BJ (cell line): Measurements from ENCODE around the gene UBXN6. TPM values are rescaled to one million over a fixed set of nuclear protein-coding genes. Genes with fewer than 3 reads are reported as not detected.

Source experiments
- CTCF ChIA-PET: fragments of 350-600 bp; formaldehyde crosslinking; extraction: SDS; loops from one replicate; lab custom pipeline; 2021; ENCODE audit warnings: antibody characterized with exemption, inconsistent platforms; lab: Yijun Ruan, JAX
- POLR2A ChIA-PET: fragments of 300-600 bp; sonication (Branson Sonifier 250); formaldehyde crosslinking; extraction: SDS; loops from one replicate; lab custom pipeline; 2021; ENCODE audit warnings: antibody characterized with exemption; lab: Charles Lee
- DNase-seq: peaks from one replicate; pipeline ENCODE4 v3.0.0-alpha.2; 2011; ENCODE audit warnings: low read depth
- H3K27me3 ChIP-seq: 2 replicates; pipeline ENCODE4 v1.6.0; 2011; ENCODE audit warnings: low read length; ENCODE audit not compliant: control insufficient read depth, insufficient read depth
- H3K36me3 ChIP-seq: 2 replicates; pipeline ENCODE4 v1.5.1; 2011; ENCODE audit warnings: low read length; ENCODE audit not compliant: control insufficient read depth, insufficient read depth
- H3K4me3 ChIP-seq: 2 replicates; pipeline ENCODE4 v1.5.1; 2011; ENCODE audit warnings: low read depth, mild to moderate bottlenecking, control low read depth, low read length
- polyA plus RNA-seq: library from polyadenylated mRNA; depleted of rRNA; stranded (reverse); fragments of >200 nt; gene quantifications from 2 replicates; pipeline ENCODE4 v1.2.3, GENCODE V29; 2011
- TF ChIP-seq, protein P1 (sequence below): IDR thresholded peaks from 2 replicates; pipeline ENCODE4 v1.5.1; 2011; ENCODE audit warnings: low read depth, mild to moderate bottlenecking, control low read depth, inconsistent platforms, low read length, moderate library complexity; ENCODE audit not compliant: insufficient read depth

UBXN6 gene
- polyA plus RNA-seq, 1 experiment: 127 TPM

- Histone ChIP-seq H3K27me3 (no peaks in the 10 kb centered on the region), H3K4me3 (no peak overlapping the region), H3K36me3 (peaks cover 16% of the 10 kb centered on the region)
- DNase-seq: no peak
- CTCF ChIA-PET: interaction anchor here (3.0 kb wide), 1 partner anchor 18 kb away, joined by 10 read pairs; no protein-coding TSS in a partner anchor
- TF ChIP-seq, protein P1, sequence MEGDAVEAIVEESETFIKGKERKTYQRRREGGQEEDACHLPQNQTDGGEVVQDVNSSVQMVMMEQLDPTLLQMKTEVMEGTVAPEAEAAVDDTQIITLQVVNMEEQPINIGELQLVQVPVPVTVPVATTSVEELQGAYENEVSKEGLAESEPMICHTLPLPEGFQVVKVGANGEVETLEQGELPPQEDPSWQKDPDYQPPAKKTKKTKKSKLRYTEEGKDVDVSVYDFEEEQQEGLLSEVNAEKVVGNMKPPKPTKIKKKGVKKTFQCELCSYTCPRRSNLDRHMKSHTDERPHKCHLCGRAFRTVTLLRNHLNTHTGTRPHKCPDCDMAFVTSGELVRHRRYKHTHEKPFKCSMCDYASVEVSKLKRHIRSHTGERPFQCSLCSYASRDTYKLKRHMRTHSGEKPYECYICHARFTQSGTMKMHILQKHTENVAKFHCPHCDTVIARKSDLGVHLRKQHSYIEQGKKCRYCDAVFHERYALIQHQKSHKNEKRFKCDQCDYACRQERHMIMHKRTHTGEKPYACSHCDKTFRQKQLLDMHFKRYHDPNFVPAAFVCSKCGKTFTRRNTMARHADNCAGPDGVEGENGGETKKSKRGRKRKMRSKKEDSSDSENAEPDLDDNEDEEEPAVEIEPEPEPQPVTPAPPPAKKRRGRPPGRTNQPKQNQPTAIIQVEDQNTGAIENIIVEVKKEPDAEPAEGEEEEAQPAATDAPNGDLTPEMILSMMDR: no peak
- POLR2A ChIA-PET: no interaction called here
Measured at GRCh38 chr19:4504891-4505569, 47.4 kb upstream of the UBXN6 start.

DNA sequence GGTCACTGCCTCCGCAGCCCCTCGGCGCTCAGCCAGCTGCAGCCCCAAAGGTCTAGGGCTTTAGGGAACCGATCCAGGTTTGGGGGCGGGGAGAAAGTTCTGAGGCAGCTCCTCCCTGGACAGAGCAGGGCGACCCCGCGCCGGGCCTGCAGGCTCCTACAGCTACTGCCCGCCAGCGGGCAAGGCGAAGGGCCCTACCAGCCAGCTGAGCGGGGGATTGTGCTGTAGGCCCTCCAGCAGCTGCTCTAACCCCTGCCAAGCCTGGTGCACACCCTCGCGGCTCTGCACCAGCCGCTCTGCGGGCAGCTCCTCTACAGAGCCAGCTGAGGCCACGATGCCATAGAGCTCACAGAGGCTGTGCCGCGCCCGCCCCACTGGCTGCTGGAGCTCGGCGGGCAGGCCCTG, 46.7 kb upstream of the UBXN6 start:
- H3K36me3 ChIP-seq: peaks cover 16% of the 10 kb centered on the region
- no peak overlapping the region for H3K4me3 ChIP-seq
- DNase-seq: no peak
- CTCF ChIA-PET: interaction anchor here (3.0 kb wide), 1 partner anchor 19 kb away, joined by 10 read pairs; no protein-coding TSS in a partner anchor
- TF ChIP-seq, protein P1: no peak
- POLR2A ChIA-PET: no interaction called here
- no peaks in the 10 kb centered on the region for H3K27me3 ChIP-seq

GRCh38 chr19:4503825-4504170, 46.2 kb upstream of the UBXN6 start:
- Histone ChIP-seq H3K4me3 (no peak overlapping the region), H3K27me3 (no peaks in the 10 kb centered on the region), H3K36me3 (peaks cover 16% of the 10 kb centered on the region)
- ChIA-PET POLR2A (no interaction called here), CTCF (interaction anchor here (3.0 kb wide), 1 partner anchor 20 kb away, joined by 10 read pairs; no protein-coding TSS in a partner anchor)
- TF ChIP-seq, protein P1: no peak
- DNase-seq: no peak

- ChIA-PET CTCF (interaction anchor here (3.0 kb wide), 1 partner anchor 20 kb away, joined by 10 read pairs; no protein-coding TSS in a partner anchor), POLR2A (no interaction called here)
- H3K27me3 ChIP-seq: no peaks in the 10 kb centered on the region
Measured at GRCh38 chr19:4503132-4503824, 45.7 kb upstream of the UBXN6 start.

More at GRCh38 chr19:4503132-4503824, 45.7 kb upstream of the UBXN6 start:
- TF ChIP-seq, protein P1: no peak
- H3K4me3 ChIP-seq: no peak overlapping the region
- peaks cover 20% of the 10 kb centered on the region for H3K36me3 ChIP-seq
- no peak for DNase-seq
